Liver (tissue), 9 donors: ENCODE measurements around the gene KIAA0586. TPM values are rescaled to one million over a fixed set of nuclear protein-coding genes. Genes with fewer than 3 reads are reported as not detected.

Experiments
- DNase-seq: peaks from one replicate; pipeline ENCODE4 v3.0.0-alpha.2; 2017; ENCODE audit warnings: low spot score
- H3K27ac ChIP-seq, 2 donors: one replicate each; pipeline ENCODE4 v1.7.0; 2013; ENCODE audit warnings: inconsistent platforms in 2 of 2, low read length in 2 of 2, control low read depth in 1 of 2, low read depth in 1 of 2, mild to moderate bottlenecking in 1 of 2
- H3K27me3 ChIP-seq, 4 donors: one replicate each; pipeline versions ENCODE4 v1.6.1 to v1.7.0; 2013; ENCODE audit warnings: low read length in 3 of 4, inconsistent platforms in 1 of 4, mild to moderate bottlenecking in 1 of 4, moderate library complexity in 1 of 4; ENCODE audit not compliant: control insufficient read depth in 4 of 4, insufficient read depth in 4 of 4
- H3K36me3 ChIP-seq, 4 donors: one replicate each; pipeline versions ENCODE4 v1.6.1 to v1.7.0; 2013; ENCODE audit warnings: low read length in 3 of 4, mild to moderate bottlenecking in 3 of 4, low read depth in 1 of 4, moderate library complexity in 1 of 4; ENCODE audit not compliant: control insufficient read depth in 4 of 4, insufficient read depth in 3 of 4
- H3K4me1 ChIP-seq, 4 donors: one replicate each; pipeline versions ENCODE4 v1.6.1 to v1.7.0; 2013; ENCODE audit warnings: low read length in 3 of 4, mild to moderate bottlenecking in 3 of 4, moderate library complexity in 1 of 4; ENCODE audit not compliant: control insufficient read depth in 4 of 4, insufficient read depth in 4 of 4
- H3K4me3 ChIP-seq, 3 donors: one replicate each; pipeline versions ENCODE4 v1.6.1 to v1.7.0; 2013; ENCODE audit warnings: low read length in 3 of 3, control low read depth in 1 of 3, low read depth in 1 of 3, mild to moderate bottlenecking in 1 of 3
- H3K9ac ChIP-seq, 2 donors: one replicate each; pipeline ENCODE4 v1.7.0; 2013; ENCODE audit warnings: low read length in 2 of 2, mild to moderate bottlenecking in 2 of 2, moderate library complexity in 2 of 2, control low read depth in 1 of 2, low read depth in 1 of 2
- H3K9me3 ChIP-seq, 4 donors: one replicate each; pipeline versions ENCODE4 v1.6.1 to v1.7.0; 2013; ENCODE audit warnings: low read length in 3 of 4; ENCODE audit not compliant: control insufficient read depth in 4 of 4
- ATF3 ChIP-seq: IDR thresholded peaks from 2 replicates; pipeline ENCODE4 v1.6.1; 2016; ENCODE audit warnings: antibody characterized with exemption
- EGR1 ChIP-seq, 2 donors: IDR thresholded peaks; 2 replicates each; pipeline ENCODE4 v1.6.1; 2016 to 2018; ENCODE audit warnings: antibody characterized with exemption in 2 of 2, low read depth in 2 of 2
- FOXA1 ChIP-seq: IDR thresholded peaks from 2 replicates; pipeline ENCODE4 v1.6.1; 2016; ENCODE audit warnings: antibody characterized with exemption
- GABPA ChIP-seq, 2 donors: IDR thresholded peaks in 1 of 2; conservative IDR thresholded peaks in 1 of 2; 2 replicates each; pipeline ENCODE4 v1.6.1; 2016; ENCODE audit warnings: antibody characterized with exemption in 2 of 2, mild to moderate bottlenecking in 1 of 2, moderate library complexity in 1 of 2
- HNF4A ChIP-seq, 2 donors: conservative IDR thresholded peaks; 2 replicates each; pipeline ENCODE4 v1.6.1; 2016; ENCODE audit warnings: antibody characterized with exemption in 2 of 2, mild to moderate bottlenecking in 2 of 2
- HNF4G ChIP-seq: IDR thresholded peaks from 2 replicates; pipeline ENCODE4 v1.6.1; 2016; ENCODE audit warnings: antibody characterized with exemption
- JUND ChIP-seq, 2 donors: IDR thresholded peaks; 2 replicates each; pipeline ENCODE4 v1.6.1; 2016; ENCODE audit warnings: antibody characterized with exemption in 2 of 2
- NR2F2 ChIP-seq: IDR thresholded peaks from 2 replicates; pipeline ENCODE4 v1.6.1; 2016; ENCODE audit warnings: antibody characterized with exemption
- RAD21 ChIP-seq, 2 donors: IDR thresholded peaks; 2 replicates each; pipeline ENCODE4 v1.6.1; 2016; ENCODE audit warnings: antibody characterized with exemption in 2 of 2, mild to moderate bottlenecking in 2 of 2
- RXRA ChIP-seq, 2 donors: IDR thresholded peaks; 2 replicates each; pipeline ENCODE4 v1.6.1; 2017 to 2018; ENCODE audit warnings: antibody characterized with exemption in 2 of 2, mild to moderate bottlenecking in 1 of 2
- SP1 ChIP-seq: IDR thresholded peaks from 2 replicates; pipeline ENCODE4 v1.6.1; 2018; ENCODE audit warnings: antibody characterized with exemption, mild to moderate bottlenecking
- TAF1 ChIP-seq: conservative IDR thresholded peaks from 2 replicates; pipeline ENCODE4 v1.6.1; 2016; ENCODE audit warnings: antibody characterized with exemption, mild to moderate bottlenecking
- YY1 ChIP-seq: IDR thresholded peaks from 2 replicates; pipeline ENCODE4 v1.6.1; 2016; ENCODE audit warnings: antibody characterized with exemption, mild to moderate bottlenecking
- ZBTB33 ChIP-seq: IDR thresholded peaks from 2 replicates; pipeline ENCODE4 v1.6.1; 2016; ENCODE audit warnings: antibody characterized with exemption
- WGBS: extraction: QIAGEN DNeasy Blood & Tissue Kit; methylation state at CpG from one replicate; pipeline ENCODE4 v1.1.7; 2013; 5-methylcytosine and 5-hydroxymethylcytosine counted together
- polyA plus RNA-seq, 2 donors: library from polyadenylated mRNA; stranded (reverse) in 1 of 2; unstranded in 1 of 2; fragments of 200-250 nt in 1 of 2; fragments of >200 nt in 1 of 2; fragmentation: Nextera tagmentation in 1 of 2; extraction: Ambion mirVana in 1 of 2; gene quantifications; one replicate each; pipeline versions ENCODE4 v1.2.1 to v1.2.3, GENCODE V29; 2013 to 2015
- total RNA-seq, 2 donors: library from RNA; depleted of rRNA; stranded (reverse); fragments of >200 nt; gene quantifications; one replicate each; pipeline ENCODE4 v1.2.3, GENCODE V29; 2014
- TF ChIP-seq, protein P1 (sequence below): IDR thresholded peaks from 2 replicates; pipeline ENCODE4 v1.6.1; 2016; ENCODE audit warnings: antibody characterized with exemption
- TF ChIP-seq, protein P2 (sequence below): IDR thresholded peaks from 2 replicates; pipeline ENCODE4 v1.6.1; 2016; ENCODE audit warnings: antibody characterized with exemption, mild to moderate bottlenecking
- donor health status: healthy.
- donor health status: healthy.
- donor health status: healthy.
- donor health status: healthy.
- donor health status: healthy.

KIAA0586 gene
- total and polyA plus RNA-seq, 4 donors, result 3.6 to 18.2 (median 7.8) TPM

GRCh38 chr14:58535044-58535443, 107.5 kb downstream of the KIAA0586 start:
- H3K27me3 ChIP-seq, result no peaks in the 10 kb centered on the region
- WGBS, result 71% methylated on average over 1 of the region's 1 CpG
- no peak for DNase-seq

GRCh38 chr14:58537004-58537403, 109.5 kb downstream of the KIAA0586 start:
- H3K27ac ChIP-seq, result no peak overlapping the region
- no peaks in the 10 kb centered on the region for H3K9me3 ChIP-seq
- H3K4me1 ChIP-seq, result no peaks in the 10 kb centered on the region
- TF ChIP-seq RAD21 (IDR thresholded peaks at IDR 0.05) (no peak), ATF3 (no peak)
- no peak overlapping the region for H3K4me3 ChIP-seq
- H3K9ac ChIP-seq, result no peak overlapping the region
- H3K36me3 ChIP-seq, result peaks cover 0 to 1% (median 0%) of the 10 kb centered on the region in 4 donors
- no peak for DNase-seq
- 88% methylated on average over 3 of the region's 3 CpGs for WGBS
- no peaks in the 10 kb centered on the region for H3K27me3 ChIP-seq

More at GRCh38 chr14:58535044-58535443, 107.5 kb downstream of the KIAA0586 start:
- Histone ChIP-seq H3K4me1 (no peaks in the 10 kb centered on the region), H3K9ac (no peak overlapping the region), H3K9me3 (no peaks in the 10 kb centered on the region), H3K36me3 (peaks cover 0 to 1% (median 0%) of the 10 kb centered on the region in 4 donors), H3K27ac (no peak overlapping the region), H3K4me3 (no peak overlapping the region)
- TF ChIP-seq YY1, result no peak
- TF ChIP-seq, protein P1, sequence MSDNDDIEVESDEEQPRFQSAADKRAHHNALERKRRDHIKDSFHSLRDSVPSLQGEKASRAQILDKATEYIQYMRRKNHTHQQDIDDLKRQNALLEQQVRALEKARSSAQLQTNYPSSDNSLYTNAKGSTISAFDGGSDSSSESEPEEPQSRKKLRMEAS, result no peak
- TF ChIP-seq SP1, result no peak
- TF ChIP-seq TAF1, result no peak
- TF ChIP-seq ATF3, result no peak
- no peak for TF ChIP-seq ZBTB33
- TF ChIP-seq EGR1 (IDR thresholded peaks at IDR 0.05; ENCODE audit: low read depth in 2 of 2), result no peak
- no peak for TF ChIP-seq RXRA (IDR thresholded peaks at IDR 0.05)
- no peak for TF ChIP-seq JUND (IDR thresholded peaks at IDR 0.05)
- no peak for TF ChIP-seq GABPA (IDR thresholded peaks at IDR 0.05 in 1 of 2, conservative IDR thresholded peaks at IDR 0.05 in 1 of 2)
- TF ChIP-seq NR2F2, result no peak

DNA sequence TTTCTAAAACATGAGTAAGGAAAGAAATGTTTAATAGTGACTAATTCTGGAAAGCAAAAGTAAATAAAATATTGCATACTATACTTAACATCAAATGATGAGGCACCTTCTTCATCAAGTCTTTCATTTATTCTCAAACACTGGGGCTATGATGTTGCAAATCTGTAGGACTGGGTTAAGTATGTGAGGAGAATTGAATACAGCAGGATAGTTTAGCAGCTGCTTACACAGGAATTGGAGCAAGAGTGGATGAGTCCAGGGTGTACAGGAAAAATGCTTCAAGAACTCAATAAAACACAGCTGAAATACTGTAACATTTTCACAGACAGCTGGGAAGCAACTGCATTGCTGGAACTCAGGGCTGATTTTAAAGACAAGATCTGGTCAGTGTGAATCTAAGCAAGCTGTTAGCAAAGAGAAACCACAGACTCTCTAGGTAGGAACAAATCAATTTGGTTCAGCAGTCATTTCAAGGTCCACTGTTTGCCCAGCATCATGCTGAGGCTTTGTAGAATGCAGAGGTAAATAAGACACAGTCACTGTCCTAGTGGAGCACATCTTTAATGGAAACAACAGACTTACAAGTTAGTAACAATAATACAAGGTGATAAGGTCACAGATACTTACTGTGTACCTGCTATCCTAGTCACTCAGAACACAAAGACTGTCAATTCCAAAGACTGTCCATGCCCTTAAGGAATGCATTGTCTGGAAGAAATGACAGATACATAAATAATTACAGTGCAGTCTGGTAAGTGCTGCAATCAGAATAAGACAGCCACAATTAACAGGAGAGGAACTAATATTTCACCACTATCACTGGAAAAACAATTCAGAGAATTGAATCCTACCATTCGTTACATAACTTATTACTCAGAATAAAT, 113.5 kb downstream of the KIAA0586 start:
- Histone ChIP-seq H3K4me1 (no peaks in the 10 kb centered on the region), H3K27me3 (no peaks in the 10 kb centered on the region), H3K27ac (no peak overlapping the region), H3K36me3 (no peaks in the 10 kb centered on the region), H3K9me3 (no peaks in the 10 kb centered on the region), H3K4me3 (no peak overlapping the region), H3K9ac (no peak overlapping the region)
- 93% methylated on average over 1 of the region's 1 CpG for WGBS
- DNase-seq, result no peak
- TF ChIP-seq EGR1 (IDR thresholded peaks at IDR 0.05; ENCODE audit: low read depth in 2 of 2) (no peak), FOXA1 (no peak), HNF4A (conservative IDR thresholded peaks at IDR 0.05) (no peak), JUND (IDR thresholded peaks at IDR 0.05) (no peak), GABPA (IDR thresholded peaks at IDR 0.05 in 1 of 2, conservative IDR thresholded peaks at IDR 0.05 in 1 of 2) (no peak), YY1 (no peak), HNF4G (no peak), ZBTB33 (no peak)
- TF ChIP-seq, protein P2, sequence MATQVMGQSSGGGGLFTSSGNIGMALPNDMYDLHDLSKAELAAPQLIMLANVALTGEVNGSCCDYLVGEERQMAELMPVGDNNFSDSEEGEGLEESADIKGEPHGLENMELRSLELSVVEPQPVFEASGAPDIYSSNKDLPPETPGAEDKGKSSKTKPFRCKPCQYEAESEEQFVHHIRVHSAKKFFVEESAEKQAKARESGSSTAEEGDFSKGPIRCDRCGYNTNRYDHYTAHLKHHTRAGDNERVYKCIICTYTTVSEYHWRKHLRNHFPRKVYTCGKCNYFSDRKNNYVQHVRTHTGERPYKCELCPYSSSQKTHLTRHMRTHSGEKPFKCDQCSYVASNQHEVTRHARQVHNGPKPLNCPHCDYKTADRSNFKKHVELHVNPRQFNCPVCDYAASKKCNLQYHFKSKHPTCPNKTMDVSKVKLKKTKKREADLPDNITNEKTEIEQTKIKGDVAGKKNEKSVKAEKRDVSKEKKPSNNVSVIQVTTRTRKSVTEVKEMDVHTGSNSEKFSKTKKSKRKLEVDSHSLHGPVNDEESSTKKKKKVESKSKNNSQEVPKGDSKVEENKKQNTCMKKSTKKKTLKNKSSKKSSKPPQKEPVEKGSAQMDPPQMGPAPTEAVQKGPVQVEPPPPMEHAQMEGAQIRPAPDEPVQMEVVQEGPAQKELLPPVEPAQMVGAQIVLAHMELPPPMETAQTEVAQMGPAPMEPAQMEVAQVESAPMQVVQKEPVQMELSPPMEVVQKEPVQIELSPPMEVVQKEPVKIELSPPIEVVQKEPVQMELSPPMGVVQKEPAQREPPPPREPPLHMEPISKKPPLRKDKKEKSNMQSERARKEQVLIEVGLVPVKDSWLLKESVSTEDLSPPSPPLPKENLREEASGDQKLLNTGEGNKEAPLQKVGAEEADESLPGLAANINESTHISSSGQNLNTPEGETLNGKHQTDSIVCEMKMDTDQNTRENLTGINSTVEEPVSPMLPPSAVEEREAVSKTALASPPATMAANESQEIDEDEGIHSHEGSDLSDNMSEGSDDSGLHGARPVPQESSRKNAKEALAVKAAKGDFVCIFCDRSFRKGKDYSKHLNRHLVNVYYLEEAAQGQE, result no peak
